ENCODE measurements around the gene COL18A1.
"Not testable (repeated sequence)": the region's sequence is repeated elsewhere in the genome, so short reads cannot be mapped to it uniquely, and the experiment has no call there.

The COL18A1 gene

DNA sequence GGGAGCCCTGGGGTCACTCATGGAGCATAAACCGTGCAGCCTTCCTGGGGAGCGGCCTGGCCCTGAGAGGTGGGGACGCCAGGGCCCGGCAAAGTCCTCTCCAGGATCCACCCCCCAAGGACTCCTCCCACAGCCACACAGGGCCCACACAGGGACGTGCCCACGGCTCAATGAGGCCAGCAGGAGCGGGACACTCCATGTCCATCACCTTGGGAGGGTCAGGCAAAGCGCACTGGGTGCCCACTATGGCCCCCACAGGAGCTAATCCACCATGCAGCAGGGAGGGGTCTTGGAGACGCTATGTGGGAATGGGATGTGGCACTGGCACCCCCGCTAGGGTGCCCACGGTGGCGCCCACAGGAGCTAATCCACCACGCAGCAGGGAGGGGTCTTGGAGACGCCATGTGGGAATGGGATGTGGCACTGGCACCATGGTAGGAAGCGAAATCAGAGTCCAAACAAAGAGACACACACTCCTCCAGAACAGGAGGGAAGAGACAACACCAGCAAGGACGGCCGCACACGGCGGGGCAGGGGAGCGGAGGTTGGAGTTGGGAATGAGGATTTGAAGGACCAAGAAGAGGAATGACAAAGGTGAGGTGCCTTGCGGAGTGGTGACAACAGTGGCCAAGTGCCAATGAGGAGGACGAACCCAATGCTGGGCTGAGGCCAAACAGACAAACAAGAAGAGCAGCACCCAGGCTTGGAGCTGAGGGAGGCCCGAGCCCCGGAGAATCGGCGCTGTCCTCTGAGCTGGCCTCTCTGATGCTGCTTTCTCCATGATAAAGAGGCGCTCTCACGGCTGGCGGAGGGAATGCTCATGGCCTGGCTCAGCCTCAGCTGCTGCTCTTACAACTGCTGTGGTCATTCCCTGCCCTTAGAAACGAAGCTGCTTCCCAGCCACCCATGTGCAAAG lies 155.4 kb downstream of the COL18A1 start:
- no peak for DNase-seq (ENCODE audit: low read depth)

DNA sequence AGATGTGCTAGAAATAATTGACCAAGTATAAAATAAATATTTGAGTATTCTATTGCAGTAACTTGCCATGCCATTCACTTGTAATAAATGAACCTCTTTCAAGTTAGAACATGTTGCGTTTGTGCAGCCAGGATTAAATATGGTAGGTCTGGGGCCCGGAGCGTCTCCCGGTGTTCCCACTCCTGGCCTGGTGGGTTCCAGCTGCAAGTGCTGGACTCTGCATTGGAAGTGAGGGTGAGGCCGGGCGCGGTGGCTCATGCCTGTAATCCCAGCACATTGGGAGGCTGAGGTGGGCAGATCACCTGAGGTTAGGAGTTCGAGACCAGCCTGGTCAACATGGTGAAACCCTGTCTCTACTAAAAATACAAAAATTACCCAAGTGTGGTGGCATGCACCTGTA lies 156.3 kb downstream of the COL18A1 start:
- DNase-seq (ENCODE audit: low read depth) = not testable (repeated sequence)

DNA sequence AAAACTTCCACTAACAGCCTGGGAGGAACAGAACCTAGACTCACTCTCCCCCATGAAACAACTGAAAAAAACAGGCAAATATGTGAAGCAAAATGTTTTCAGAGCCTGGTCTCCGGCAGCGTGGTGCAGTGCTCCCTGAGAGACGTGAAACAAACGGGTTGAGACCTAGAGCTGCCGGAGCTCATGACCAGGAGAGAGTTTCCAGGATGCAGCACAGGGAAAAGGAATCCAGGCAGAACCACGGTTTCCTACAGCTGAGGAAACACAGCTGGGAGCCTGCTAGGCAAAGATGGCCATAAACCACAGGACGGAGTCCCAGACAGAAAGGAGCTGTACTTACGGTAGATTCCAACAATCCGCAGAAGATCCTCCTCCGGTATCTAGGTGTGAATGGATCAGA lies 157.4 kb downstream of the COL18A1 start:
- no peak for DNase-seq (ENCODE audit: low read depth)

DNA sequence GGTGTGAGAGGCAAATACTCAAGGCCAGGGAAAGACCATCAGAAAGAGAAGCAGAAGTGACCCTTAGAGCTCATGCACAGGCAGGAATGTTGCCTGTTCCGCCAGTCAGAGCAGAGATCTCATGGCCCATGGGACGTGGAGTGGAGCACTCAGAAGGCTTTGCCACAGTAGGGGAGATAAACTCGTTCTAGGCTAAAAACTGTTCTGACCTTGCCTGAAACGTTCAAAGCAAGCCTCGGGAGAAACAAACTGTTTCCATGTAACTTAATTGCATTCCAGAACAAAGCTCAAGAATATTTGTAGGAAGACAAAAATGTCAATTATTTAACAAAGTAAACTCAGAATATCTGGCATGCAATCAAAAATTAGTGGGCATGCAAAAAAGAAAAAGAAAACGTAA lies 158.0 kb downstream of the COL18A1 start:
- no peak for DNase-seq (ENCODE audit: low read depth)
